Activated T-cell treated with anti-CD3 and anti-CD28 coated beads, Interleukin-2, amount 50 U/mL, for 4 hours (primary cell): ENCODE measurements around the gene SORCS2. TPM values are rescaled to one million over a fixed set of nuclear protein-coding genes. Genes with fewer than 3 reads are reported as not detected.

ENCODE experiments used
- ATAC-seq, 2 donors: fragments of 200-7000 bp; cut with Tn5 transposase; one replicate each; pipeline ENCODE4 v1.10.0; 2021
- DNase-seq: peaks from one replicate; pipeline ENCODE4 v3.0.0-alpha.2; 2020
- H3K27me3 Mint-ChIP-seq: one replicate; pipeline ENCODE4 v1.8.0; 2021; ENCODE audit warnings: low read depth, mixed read lengths
- H3K36me3 Mint-ChIP-seq: one replicate; pipeline ENCODE4 v1.8.0; 2022; ENCODE audit warnings: mixed read lengths; ENCODE audit not compliant: insufficient read depth
- H3K4me1 Mint-ChIP-seq: one replicate; pipeline ENCODE4 v1.8.0; 2021; ENCODE audit warnings: low read depth, mixed read lengths
- H3K4me3 Mint-ChIP-seq: one replicate; pipeline ENCODE4 v1.8.0; 2021; ENCODE audit warnings: mild to moderate bottlenecking, moderate library complexity, mixed read lengths
- H3K9me3 Mint-ChIP-seq: one replicate; pipeline ENCODE4 v1.8.0; 2021; ENCODE audit warnings: mixed read lengths
- total RNA-seq, 3 donors: library from RNA; stranded (reverse); gene quantifications; one replicate each; pipeline ENCODE4 v1.2.1, GENCODE V29; 2021

Gene SORCS2
- total RNA-seq, 3 donors from 2014 or later = 0.18 to 0.43 TPM; not detected in 1

- H3K27me3 Mint-ChIP-seq = peaks cover 10% of the 10 kb centered on the region
- no peaks in the 10 kb centered on the region for H3K4me1 Mint-ChIP-seq
- no peaks in the 10 kb centered on the region for H3K36me3 Mint-ChIP-seq
- H3K4me3 Mint-ChIP-seq = no peak overlapping the region
- no peaks in the 10 kb centered on the region for H3K9me3 Mint-ChIP-seq
- DNase-seq (no peak), ATAC-seq (no peak)
These were observed 339.7 kb downstream of the SORCS2 start for GRCh38 chr4:7532043-7532442.

DNA sequence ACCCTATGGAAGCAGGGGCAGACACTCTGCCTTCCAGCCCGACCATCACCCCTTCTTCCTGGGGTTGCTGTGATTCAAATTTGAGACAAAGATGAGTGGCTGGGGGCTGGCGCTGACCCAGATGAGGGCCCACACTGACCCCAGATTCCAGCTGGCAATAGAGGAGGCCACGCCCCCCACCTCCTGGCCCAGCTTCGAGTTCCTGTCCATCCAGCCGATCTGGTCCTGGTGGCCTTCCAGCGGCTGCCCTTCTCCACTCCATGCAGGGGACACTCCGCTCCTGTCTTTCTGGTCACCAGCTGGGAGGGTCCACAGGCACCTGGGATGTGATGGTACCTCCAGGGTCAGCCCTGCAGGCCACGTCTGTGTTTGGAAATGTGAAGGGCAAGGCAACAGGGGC lies 340.9 kb downstream of the SORCS2 start:
- Mint-ChIP-seq H3K4me1 (no peaks in the 10 kb centered on the region), H3K9me3 (no peaks in the 10 kb centered on the region), H3K27me3 (peaks cover 9% of the 10 kb centered on the region), H3K36me3 (no peaks in the 10 kb centered on the region), H3K4me3 (no peak overlapping the region)
- ATAC-seq (no peak), DNase-seq (no peak)

DNA sequence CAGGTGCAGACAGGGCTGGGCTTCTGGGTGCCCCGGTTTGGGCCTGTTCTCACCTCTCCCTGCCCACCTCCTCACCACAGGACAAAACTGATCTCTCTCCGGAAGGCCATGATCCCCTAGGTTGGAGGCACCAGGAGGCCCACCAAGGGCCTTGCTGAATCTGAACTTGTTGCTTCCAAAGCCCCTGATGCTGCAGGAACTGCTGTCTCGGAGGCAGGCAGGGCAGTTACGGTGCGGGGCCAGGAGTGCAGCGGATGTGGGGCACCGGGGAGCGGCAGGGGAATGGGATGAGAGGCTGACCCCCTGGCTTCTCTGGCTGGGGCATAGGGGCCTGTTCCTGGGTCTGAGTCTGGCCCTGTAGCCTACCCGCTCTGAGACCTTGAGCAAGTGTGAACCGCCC lies 342.8 kb downstream of the SORCS2 start:
- ATAC-seq = no peak
- Mint-ChIP-seq H3K9me3 (no peaks in the 10 kb centered on the region), H3K4me3 (no peak overlapping the region), H3K27me3 (peaks cover 2% of the 10 kb centered on the region), H3K4me1 (peaks cover 1% of the 10 kb centered on the region), H3K36me3 (no peaks in the 10 kb centered on the region)
- no peak for DNase-seq

DNA sequence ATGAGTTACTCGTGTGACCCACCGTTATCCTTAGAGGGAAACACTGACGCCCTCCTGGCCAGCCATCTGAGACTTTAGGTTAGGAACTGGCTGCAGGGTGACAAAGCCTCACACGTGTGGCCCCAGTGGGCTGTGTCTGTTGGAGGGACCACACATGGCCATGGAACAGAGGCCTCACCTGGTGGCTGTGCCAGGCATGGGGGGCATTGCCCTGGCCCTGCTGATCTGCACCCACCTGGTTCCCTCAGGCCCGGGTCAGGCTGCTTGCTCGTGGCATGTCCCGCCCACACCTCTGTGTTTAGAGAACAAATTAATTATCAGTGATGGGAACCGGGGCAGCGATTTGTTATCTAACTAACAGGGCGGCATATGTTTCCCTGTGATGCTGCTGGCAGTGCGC lies 343.3 kb downstream of the SORCS2 start:
- Mint-ChIP-seq H3K4me1 (peaks cover 1% of the 10 kb centered on the region), H3K36me3 (no peaks in the 10 kb centered on the region), H3K4me3 (no peak overlapping the region), H3K9me3 (no peaks in the 10 kb centered on the region), H3K27me3 (peaks cover 2% of the 10 kb centered on the region)
- no peak for ATAC-seq
- no peak for DNase-seq

- no peaks in the 10 kb centered on the region for H3K27me3 Mint-ChIP-seq
- no peaks in the 10 kb centered on the region for H3K36me3 Mint-ChIP-seq
These were observed 344.5 kb downstream of the SORCS2 start for GRCh38 chr4:7536876-7537275.

DNA sequence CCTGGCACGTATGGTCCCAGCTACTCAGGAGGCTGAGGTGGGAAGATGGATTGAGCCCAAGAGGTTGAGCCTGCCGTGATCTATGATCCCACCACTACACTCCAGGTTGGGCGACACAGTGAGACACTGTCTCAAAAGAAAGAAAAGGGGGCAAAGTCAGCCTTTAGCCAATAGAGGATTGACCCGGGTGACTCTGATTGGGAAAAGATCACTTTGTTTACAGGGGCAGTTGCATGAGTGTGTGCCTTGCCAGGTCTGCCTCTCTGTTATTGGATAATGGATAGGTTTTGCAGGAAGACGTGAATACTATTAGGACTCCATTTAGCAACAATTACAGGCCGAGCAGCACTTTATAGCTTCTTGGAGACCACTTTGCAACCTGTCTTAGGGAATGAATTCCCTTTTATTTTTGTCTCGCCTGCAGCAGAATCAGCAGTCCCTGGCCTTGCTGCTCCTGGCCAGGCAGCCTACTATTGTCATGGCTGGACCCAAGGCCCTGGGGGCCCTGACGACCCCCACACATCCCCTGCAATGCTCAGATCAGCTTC lies 345.6 kb downstream of the SORCS2 start:
- Mint-ChIP-seq H3K27me3 (no peaks in the 10 kb centered on the region), H3K9me3 (no peaks in the 10 kb centered on the region), H3K4me3 (no peak overlapping the region), H3K36me3 (no peaks in the 10 kb centered on the region), H3K4me1 (peaks cover 1% of the 10 kb centered on the region)
- no peak for DNase-seq
- no peak for ATAC-seq

More at GRCh38 chr4:7536876-7537275, 344.5 kb downstream of the SORCS2 start:
- no peak for DNase-seq
- H3K4me3 Mint-ChIP-seq = no peak overlapping the region
- peaks cover 1% of the 10 kb centered on the region for H3K4me1 Mint-ChIP-seq
- ATAC-seq = no peak
- H3K9me3 Mint-ChIP-seq = no peaks in the 10 kb centered on the region

DNA sequence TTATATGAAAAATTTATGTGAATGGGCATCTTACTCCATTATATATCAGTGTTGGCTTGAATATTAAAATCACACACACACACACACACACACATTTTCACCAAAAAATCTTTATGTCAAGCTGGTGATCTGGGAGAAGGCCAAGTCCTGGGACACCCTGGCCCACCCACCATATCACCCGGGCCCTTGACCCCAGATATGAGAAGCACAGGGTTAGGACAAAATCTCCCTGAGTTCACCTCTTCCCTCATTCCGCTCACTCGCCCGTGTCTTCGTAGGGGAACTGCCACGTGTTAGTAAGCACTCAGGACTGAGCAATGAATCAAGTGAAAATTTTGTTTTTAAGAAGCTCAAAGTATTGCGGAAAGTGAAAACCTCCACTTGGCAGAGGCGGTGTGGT lies 346.2 kb downstream of the SORCS2 start:
- H3K36me3 Mint-ChIP-seq = no peaks in the 10 kb centered on the region
- no peak overlapping the region for H3K4me3 Mint-ChIP-seq
- ATAC-seq = no peak
- H3K4me1 Mint-ChIP-seq = peaks cover 1% of the 10 kb centered on the region
- H3K27me3 Mint-ChIP-seq = no peaks in the 10 kb centered on the region
- DNase-seq = no peak
- H3K9me3 Mint-ChIP-seq = no peaks in the 10 kb centered on the region

- Mint-ChIP-seq H3K27me3 (no peaks in the 10 kb centered on the region), H3K4me1 (peaks cover 1% of the 10 kb centered on the region), H3K9me3 (no peaks in the 10 kb centered on the region), H3K4me3 (no peak overlapping the region), H3K36me3 (no peaks in the 10 kb centered on the region)
- ATAC-seq (no peak), DNase-seq (no peak)
These were observed 346.8 kb downstream of the SORCS2 start for GRCh38 chr4:7539186-7539585.

DNA sequence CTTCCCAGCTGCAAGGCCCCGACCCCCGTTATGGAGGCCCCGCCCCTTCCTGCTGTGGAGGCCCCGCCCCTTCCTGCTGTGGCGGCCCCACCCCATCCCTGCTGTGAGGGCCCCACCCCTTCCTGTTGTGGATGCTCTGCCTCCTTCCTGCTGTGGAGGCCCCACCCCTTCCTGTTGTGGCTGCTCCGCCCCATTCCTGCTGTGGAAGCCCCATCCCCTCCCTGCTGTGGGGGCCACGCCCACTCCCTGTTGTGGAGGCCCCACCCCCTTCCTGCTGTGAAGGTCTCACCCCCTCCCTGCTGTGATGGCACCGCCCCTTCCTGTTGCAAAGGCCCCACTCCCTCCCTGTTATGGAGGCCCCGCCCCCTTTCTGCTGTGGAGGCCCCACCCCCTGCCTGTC lies 347.3 kb downstream of the SORCS2 start:
- ATAC-seq (peak; percentile 68 to 85), DNase-seq (no peak)
- no peaks in the 10 kb centered on the region for H3K27me3 Mint-ChIP-seq
- peaks cover 1% of the 10 kb centered on the region for H3K4me1 Mint-ChIP-seq
- H3K4me3 Mint-ChIP-seq = no peak overlapping the region
- H3K9me3 Mint-ChIP-seq = no peaks in the 10 kb centered on the region
- H3K36me3 Mint-ChIP-seq = no peaks in the 10 kb centered on the region

DNA sequence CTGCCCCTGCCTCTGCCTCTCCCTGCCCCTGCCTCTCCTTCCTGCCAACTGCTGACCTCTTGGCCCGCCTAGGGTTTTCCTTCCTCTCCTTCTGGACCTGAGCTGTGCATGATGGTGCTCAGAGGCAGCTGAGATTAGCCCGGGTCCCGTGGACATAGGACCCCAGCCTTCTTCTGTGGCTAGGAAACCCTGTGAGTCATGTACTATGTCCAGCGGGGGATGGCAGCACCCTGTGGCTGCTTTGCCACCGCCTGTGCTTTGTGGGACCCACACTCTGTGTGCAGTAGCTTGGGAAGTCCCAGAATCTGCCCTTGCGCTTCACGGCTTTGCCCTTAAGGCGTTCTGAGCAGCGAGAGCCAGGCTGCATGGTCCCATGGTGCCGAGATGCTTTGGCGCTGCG lies 347.9 kb downstream of the SORCS2 start:
- no peak for ATAC-seq
- DNase-seq = no peak
- no peaks in the 10 kb centered on the region for H3K27me3 Mint-ChIP-seq
- no peaks in the 10 kb centered on the region for H3K9me3 Mint-ChIP-seq
- H3K4me1 Mint-ChIP-seq = peaks cover 1% of the 10 kb centered on the region
- H3K4me3 Mint-ChIP-seq = no peak overlapping the region
- H3K36me3 Mint-ChIP-seq = no peaks in the 10 kb centered on the region

GRCh38 chr4:7540654-7541413 lies 348.5 kb downstream of the SORCS2 start:
- DNase-seq = no peak
- no peak for ATAC-seq
- H3K27me3 Mint-ChIP-seq = no peaks in the 10 kb centered on the region
- H3K36me3 Mint-ChIP-seq = no peaks in the 10 kb centered on the region
- H3K4me1 Mint-ChIP-seq = peaks cover 1% of the 10 kb centered on the region
- no peaks in the 10 kb centered on the region for H3K9me3 Mint-ChIP-seq
- H3K4me3 Mint-ChIP-seq = no peak overlapping the region

- H3K9me3 Mint-ChIP-seq = no peaks in the 10 kb centered on the region
- no peaks in the 10 kb centered on the region for H3K27me3 Mint-ChIP-seq
- no peak for DNase-seq
- H3K4me1 Mint-ChIP-seq = peaks cover 1% of the 10 kb centered on the region
- H3K4me3 Mint-ChIP-seq = no peak overlapping the region
- no peak for ATAC-seq
- no peaks in the 10 kb centered on the region for H3K36me3 Mint-ChIP-seq
These were observed 349.1 kb downstream of the SORCS2 start for GRCh38 chr4:7541414-7541810.

DNA sequence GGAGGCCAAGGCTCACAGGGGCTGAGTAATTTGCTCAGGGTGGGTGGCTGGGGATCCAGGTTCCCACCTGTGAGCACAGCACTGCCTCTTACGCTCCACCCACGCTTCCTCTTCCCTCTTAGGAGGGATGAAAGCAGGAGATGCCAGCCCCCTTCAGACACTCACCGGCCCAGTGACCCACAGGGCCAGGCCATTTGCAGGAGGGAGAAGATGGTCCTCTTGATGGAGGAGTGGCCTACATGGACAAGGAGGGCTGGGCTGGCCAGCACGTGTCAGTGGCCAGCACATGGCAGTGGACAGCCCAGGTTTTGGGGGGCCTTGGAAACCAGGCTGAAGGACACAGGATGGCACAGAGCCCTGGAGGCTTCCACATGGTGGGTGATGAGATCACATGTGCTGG lies 350.4 kb downstream of the SORCS2 start:
- Mint-ChIP-seq H3K9me3 (no peaks in the 10 kb centered on the region), H3K4me3 (no peak overlapping the region), H3K27me3 (no peaks in the 10 kb centered on the region), H3K4me1 (peaks cover 1% of the 10 kb centered on the region), H3K36me3 (no peaks in the 10 kb centered on the region)
- ATAC-seq = no peak
- DNase-seq = no peak

DNA sequence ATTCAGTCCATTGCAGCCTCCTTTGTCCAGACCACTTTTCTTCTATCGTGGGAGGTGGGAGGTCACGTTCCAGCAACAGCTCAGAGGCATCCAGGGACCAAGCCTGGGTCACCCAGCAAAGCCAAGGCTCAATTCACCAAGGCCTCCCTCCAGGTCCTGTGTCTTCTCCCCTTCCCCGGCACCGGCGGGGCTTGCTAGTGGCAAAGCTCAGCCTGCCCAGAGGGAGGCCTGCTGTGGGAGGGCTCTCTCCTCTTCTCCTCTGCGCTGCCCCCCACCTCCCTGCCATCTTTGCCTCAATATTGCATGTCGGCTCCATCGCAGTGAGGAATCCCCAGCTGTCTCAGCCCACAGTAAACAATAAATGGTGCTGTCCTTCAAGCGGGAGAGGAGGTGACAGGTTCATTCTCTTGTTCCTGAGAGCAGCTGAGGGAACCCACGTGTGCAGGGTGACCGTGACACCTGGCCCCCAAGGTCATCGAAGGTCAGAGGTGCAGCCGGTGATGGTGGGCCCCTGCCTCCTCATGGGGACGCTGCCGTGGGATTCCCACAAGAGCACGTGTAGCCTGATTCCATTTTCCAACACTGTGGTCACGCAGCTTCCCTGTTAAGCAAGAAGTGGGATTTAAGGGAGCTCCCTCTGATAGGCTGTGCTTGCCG lies 353.9 kb downstream of the SORCS2 start:
- Mint-ChIP-seq H3K4me1 (no peaks in the 10 kb centered on the region), H3K4me3 (no peak overlapping the region), H3K36me3 (no peaks in the 10 kb centered on the region), H3K9me3 (no peaks in the 10 kb centered on the region), H3K27me3 (peaks cover 4% of the 10 kb centered on the region)
- DNase-seq = no peak
- ATAC-seq = no peak

GRCh38 chr4:7546809-7547367 lies 354.6 kb downstream of the SORCS2 start:
- no peaks in the 10 kb centered on the region for H3K36me3 Mint-ChIP-seq
- H3K9me3 Mint-ChIP-seq = no peaks in the 10 kb centered on the region

More at GRCh38 chr4:7546809-7547367, 354.6 kb downstream of the SORCS2 start:
- Mint-ChIP-seq H3K4me1 (no peaks in the 10 kb centered on the region), H3K27me3 (peaks cover 4% of the 10 kb centered on the region), H3K4me3 (no peak overlapping the region)
- DNase-seq (no peak), ATAC-seq (no peak)
